Measurements from ENCODE around the gene MTG2.

The MTG2 gene

GRCh38 chr20:62202676-62203377 lies 20.0 kb downstream of the MTG2 start:
- ATAC-seq, result no peak
- no peak for TF ChIP-seq ZNF565 (CRISPR knock-in tag; conservative IDR thresholded peaks at IDR 0.05; ENCODE audit: low read depth)
- no peak for TF ChIP-seq PATZ1 (CRISPR knock-in tag; IDR thresholded peaks at IDR 0.05; ENCODE audit: borderline replicate concordance)
- no peak for TF ChIP-seq ZFP3 (CRISPR knock-in tag; IDR thresholded peaks at IDR 0.05)
- TF ChIP-seq BACH2 (CRISPR knock-in tag; IDR thresholded peaks at IDR 0.05; ENCODE audit: borderline replicate concordance), result no peak
- no peak for TF ChIP-seq TOX (CRISPR knock-in tag; IDR thresholded peaks at IDR 0.05; ENCODE audit: borderline replicate concordance)
- TF ChIP-seq ARNTL (CRISPR knock-in tag; IDR thresholded peaks at IDR 0.05; ENCODE audit: borderline replicate concordance, low read depth), result no peak
- TF ChIP-seq, protein P1, sequence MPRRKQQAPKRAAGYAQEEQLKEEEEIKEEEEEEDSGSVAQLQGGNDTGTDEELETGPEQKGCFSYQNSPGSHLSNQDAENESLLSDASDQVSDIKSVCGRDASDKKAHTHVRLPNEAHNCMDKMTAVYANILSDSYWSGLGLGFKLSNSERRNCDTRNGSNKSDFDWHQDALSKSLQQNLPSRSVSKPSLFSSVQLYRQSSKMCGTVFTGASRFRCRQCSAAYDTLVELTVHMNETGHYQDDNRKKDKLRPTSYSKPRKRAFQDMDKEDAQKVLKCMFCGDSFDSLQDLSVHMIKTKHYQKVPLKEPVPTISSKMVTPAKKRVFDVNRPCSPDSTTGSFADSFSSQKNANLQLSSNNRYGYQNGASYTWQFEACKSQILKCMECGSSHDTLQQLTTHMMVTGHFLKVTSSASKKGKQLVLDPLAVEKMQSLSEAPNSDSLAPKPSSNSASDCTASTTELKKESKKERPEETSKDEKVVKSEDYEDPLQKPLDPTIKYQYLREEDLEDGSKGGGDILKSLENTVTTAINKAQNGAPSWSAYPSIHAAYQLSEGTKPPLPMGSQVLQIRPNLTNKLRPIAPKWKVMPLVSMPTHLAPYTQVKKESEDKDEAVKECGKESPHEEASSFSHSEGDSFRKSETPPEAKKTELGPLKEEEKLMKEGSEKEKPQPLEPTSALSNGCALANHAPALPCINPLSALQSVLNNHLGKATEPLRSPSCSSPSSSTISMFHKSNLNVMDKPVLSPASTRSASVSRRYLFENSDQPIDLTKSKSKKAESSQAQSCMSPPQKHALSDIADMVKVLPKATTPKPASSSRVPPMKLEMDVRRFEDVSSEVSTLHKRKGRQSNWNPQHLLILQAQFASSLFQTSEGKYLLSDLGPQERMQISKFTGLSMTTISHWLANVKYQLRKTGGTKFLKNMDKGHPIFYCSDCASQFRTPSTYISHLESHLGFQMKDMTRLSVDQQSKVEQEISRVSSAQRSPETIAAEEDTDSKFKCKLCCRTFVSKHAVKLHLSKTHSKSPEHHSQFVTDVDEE (CRISPR knock-in tag; IDR thresholded peaks at IDR 0.05), result no peak
- TF ChIP-seq, protein P2, sequence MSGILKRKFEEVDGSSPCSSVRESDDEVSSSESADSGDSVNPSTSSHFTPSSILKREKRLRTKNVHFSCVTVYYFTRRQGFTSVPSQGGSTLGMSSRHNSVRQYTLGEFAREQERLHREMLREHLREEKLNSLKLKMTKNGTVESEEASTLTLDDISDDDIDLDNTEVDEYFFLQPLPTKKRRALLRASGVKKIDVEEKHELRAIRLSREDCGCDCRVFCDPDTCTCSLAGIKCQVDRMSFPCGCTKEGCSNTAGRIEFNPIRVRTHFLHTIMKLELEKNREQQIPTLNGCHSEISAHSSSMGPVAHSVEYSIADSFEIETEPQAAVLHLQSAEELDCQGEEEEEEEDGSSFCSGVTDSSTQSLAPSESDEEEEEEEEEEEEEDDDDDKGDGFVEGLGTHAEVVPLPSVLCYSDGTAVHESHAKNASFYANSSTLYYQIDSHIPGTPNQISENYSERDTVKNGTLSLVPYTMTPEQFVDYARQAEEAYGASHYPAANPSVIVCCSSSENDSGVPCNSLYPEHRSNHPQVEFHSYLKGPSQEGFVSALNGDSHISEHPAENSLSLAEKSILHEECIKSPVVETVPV (CRISPR knock-in tag; IDR thresholded peaks at IDR 0.05), result no peak
- TF ChIP-seq ISL1 (CRISPR knock-in tag; IDR thresholded peaks at IDR 0.05), result no peak
- TF ChIP-seq SNAI2 (CRISPR knock-in tag; IDR thresholded peaks at IDR 0.05), result no peak
- TF ChIP-seq TCF4 (CRISPR knock-in tag; IDR thresholded peaks at IDR 0.05; ENCODE audit: borderline replicate concordance), result no peak
- TF ChIP-seq ZC3H10 (CRISPR knock-in tag; IDR thresholded peaks at IDR 0.05), result no peak
- TF ChIP-seq ESRRG (CRISPR knock-in tag; IDR thresholded peaks at IDR 0.05), result no peak
- TF ChIP-seq GLIS3 (CRISPR knock-in tag; IDR thresholded peaks at IDR 0.05), result no peak

- TF ChIP-seq PATZ1 (CRISPR knock-in tag; IDR thresholded peaks at IDR 0.05; ENCODE audit: borderline replicate concordance), result no peak
- TF ChIP-seq, protein P3, sequence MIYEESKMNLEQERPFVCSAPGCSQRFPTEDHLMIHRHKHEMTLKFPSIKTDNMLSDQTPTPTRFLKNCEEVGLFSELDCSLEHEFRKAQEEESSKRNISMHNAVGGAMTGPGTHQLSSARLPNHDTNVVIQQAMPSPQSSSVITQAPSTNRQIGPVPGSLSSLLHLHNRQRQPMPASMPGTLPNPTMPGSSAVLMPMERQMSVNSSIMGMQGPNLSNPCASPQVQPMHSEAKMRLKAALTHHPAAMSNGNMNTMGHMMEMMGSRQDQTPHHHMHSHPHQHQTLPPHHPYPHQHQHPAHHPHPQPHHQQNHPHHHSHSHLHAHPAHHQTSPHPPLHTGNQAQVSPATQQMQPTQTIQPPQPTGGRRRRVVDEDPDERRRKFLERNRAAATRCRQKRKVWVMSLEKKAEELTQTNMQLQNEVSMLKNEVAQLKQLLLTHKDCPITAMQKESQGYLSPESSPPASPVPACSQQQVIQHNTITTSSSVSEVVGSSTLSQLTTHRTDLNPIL (CRISPR knock-in tag; IDR thresholded peaks at IDR 0.05; ENCODE audit: low read depth), result no peak
- TF ChIP-seq ZNF8 (CRISPR knock-in tag; IDR thresholded peaks at IDR 0.05), result no peak
- TF ChIP-seq GLIS3 (CRISPR knock-in tag; IDR thresholded peaks at IDR 0.05), result no peak
- TF ChIP-seq TOX (CRISPR knock-in tag; IDR thresholded peaks at IDR 0.05; ENCODE audit: borderline replicate concordance), result no peak
- TF ChIP-seq, protein P2 (CRISPR knock-in tag; IDR thresholded peaks at IDR 0.05), result no peak
- no peak for TF ChIP-seq CSDC2 (CRISPR knock-in tag; IDR thresholded peaks at IDR 0.05)
- TF ChIP-seq ZNF565 (CRISPR knock-in tag; conservative IDR thresholded peaks at IDR 0.05; ENCODE audit: low read depth), result no peak
- no peak for TF ChIP-seq ZFP3 (CRISPR knock-in tag; IDR thresholded peaks at IDR 0.05)
- no peak for TF ChIP-seq ISL1 (CRISPR knock-in tag; IDR thresholded peaks at IDR 0.05)
- TF ChIP-seq ZC3H10 (CRISPR knock-in tag; IDR thresholded peaks at IDR 0.05), result no peak
- TF ChIP-seq, protein P1 (CRISPR knock-in tag; IDR thresholded peaks at IDR 0.05), result no peak
- TF ChIP-seq TCF4 (CRISPR knock-in tag; IDR thresholded peaks at IDR 0.05; ENCODE audit: borderline replicate concordance), result no peak
- TF ChIP-seq PPARA (CRISPR knock-in tag; IDR thresholded peaks at IDR 0.05; ENCODE audit: borderline replicate concordance), result no peak
- no peak for TF ChIP-seq ESRRG (CRISPR knock-in tag; IDR thresholded peaks at IDR 0.05)
- no peak for TF ChIP-seq ZNF70 (CRISPR knock-in tag; IDR thresholded peaks at IDR 0.05)
- no peak for ATAC-seq
These were observed 20.7 kb downstream of the MTG2 start for GRCh38 chr20:62203378-62204030.
